ENCODE data around the gene KHDRBS1. TPM values are rescaled to one million over a fixed set of nuclear protein-coding genes. Genes with fewer than 3 reads are reported as not detected.

Gene KHDRBS1
- total and polyA plus RNA-seq, 2 of the 13 experiments (the other 11 are each of a cell fraction or from before 2014, with no cell fraction given) = 25.1 to 39.0 TPM

- no peak for TF ChIP-seq MED1 (CRISPR knock-in tag; IDR thresholded peaks at IDR 0.05)
- TF ChIP-seq CHD2 (IDR thresholded peaks at IDR 0.05; ENCODE audit: low read depth, low read length) = no peak; the same call in 1 of the 2 replicates
- TF ChIP-seq ZNF292 (CRISPR knock-in tag; IDR thresholded peaks at IDR 0.05; ENCODE audit: borderline replicate concordance, low read depth) = no peak
- no peak for TF ChIP-seq ZBTB21 (CRISPR knock-in tag; IDR thresholded peaks at IDR 0.05)
- TF ChIP-seq SIN3B (IDR thresholded peaks at IDR 0.05; ENCODE audit: low read length) = no peak
- TF ChIP-seq MAZ (IDR thresholded peaks at IDR 0.05; ENCODE audit: borderline replicate concordance, low read depth, low read length) = no peak; the same call in 1 of the 2 replicates
- peak; percentile 90 for TF ChIP-seq MAZ (CRISPR knock-in tag; IDR thresholded peaks at IDR 0.05; ENCODE audit: low read depth)
- TF ChIP-seq SNAPC4 (CRISPR knock-in tag; IDR thresholded peaks at IDR 0.05) = peak; percentile 99
- no peak for TF ChIP-seq FLYWCH1 (CRISPR knock-in tag; IDR thresholded peaks at IDR 0.05)
- no peak; the same call in 1 of the 2 replicates for TF ChIP-seq ZNF558 (CRISPR knock-in tag; IDR thresholded peaks at IDR 0.05; ENCODE audit: borderline replicate concordance)
- TF ChIP-seq ZNF180 (CRISPR knock-in tag; IDR thresholded peaks at IDR 0.05; ENCODE audit: borderline replicate concordance, low read depth) = no peak
- TF ChIP-seq ZZZ3 (CRISPR knock-in tag; IDR thresholded peaks at IDR 0.05; ENCODE audit: borderline replicate concordance) = 0 out of 2 replicates have a peak, but pooled peaks have one; percentile 26
- TF ChIP-seq POLR2G (IDR thresholded peaks at IDR 0.05; ENCODE audit: low read depth, low read length) = peak; percentile 89
- no peak for TF ChIP-seq ZBTB20 (CRISPR knock-in tag; IDR thresholded peaks at IDR 0.05; ENCODE audit: borderline replicate concordance, low read depth)
- TF ChIP-seq LRRFIP1 (CRISPR knock-in tag; conservative IDR thresholded peaks at IDR 0.05) = no peak
- no peak for TF ChIP-seq ZNF879 (CRISPR knock-in tag; IDR thresholded peaks at IDR 0.05)
- no peak for TF ChIP-seq ZNF891 (CRISPR knock-in tag; IDR thresholded peaks at IDR 0.05)
- TF ChIP-seq KMT2A (CRISPR knock-in tag; IDR thresholded peaks at IDR 0.05) = no peak
- no peak for TF ChIP-seq TIGD3 (CRISPR knock-in tag; IDR thresholded peaks at IDR 0.05; ENCODE audit: borderline replicate concordance)
- no peak for TF ChIP-seq ARNT (IDR thresholded peaks at IDR 0.05)
- TF ChIP-seq ZNF253 (CRISPR knock-in tag; IDR thresholded peaks at IDR 0.05; ENCODE audit: borderline replicate concordance) = 0 out of 2 replicates have a peak, but pooled peaks have one; percentile 35
- TF ChIP-seq IKZF4 (CRISPR knock-in tag; IDR thresholded peaks at IDR 0.05; ENCODE audit: borderline replicate concordance, low read depth, not compliant biosample characterization) = peak; percentile 87
Measured at GRCh38 chr1:32072622-32073298, 59.1 kb downstream of the KHDRBS1 start, which contains the start of gene TMEM39B (continued).
